ENCODE data around the gene TTLL9.

Gene TTLL9

DNA sequence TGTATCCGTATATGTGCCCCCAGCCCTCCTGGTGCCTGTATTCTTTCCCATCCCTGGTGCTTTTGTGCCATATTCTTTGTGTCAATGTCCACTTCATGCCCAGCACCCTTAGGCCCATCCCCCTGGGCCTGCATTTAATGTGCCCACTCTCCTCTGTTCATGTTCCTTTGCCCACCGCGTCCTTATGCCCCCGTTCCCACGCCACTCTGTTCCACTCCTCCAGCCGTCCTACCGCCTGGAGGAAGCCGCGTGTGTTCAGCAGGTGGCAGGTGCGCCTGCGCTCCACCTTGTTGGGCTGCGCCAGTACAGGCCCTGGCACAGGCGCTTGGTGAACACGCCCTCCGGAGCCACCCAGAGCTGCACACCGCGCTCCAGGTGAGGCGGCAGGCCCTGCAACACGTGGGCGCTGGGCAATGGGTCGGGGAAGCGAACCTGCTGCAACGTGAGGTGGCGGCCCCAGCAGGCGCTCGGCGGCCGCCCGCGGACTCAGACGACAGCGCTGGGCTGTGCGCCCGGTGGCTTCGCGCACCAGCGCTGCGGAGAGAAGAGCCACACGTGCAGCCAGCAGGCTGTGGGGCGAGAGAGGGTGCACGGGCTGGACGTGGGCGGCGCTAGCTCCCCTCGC is 21.0 kb upstream of the TTLL9 start:
- FAIRE-seq (no peak), DNase-seq (ENCODE audit: insufficient read length) (no peak)
- TF ChIP-seq POLR2AphosphoS5 (IDR thresholded peaks at IDR 0.05; ENCODE audit: low read depth, low read length), result no peak
- TF ChIP-seq TAF1 (IDR thresholded peaks at IDR 0.05; ENCODE audit: borderline replicate concordance, low read depth, low read length), result no peak
- no peak for TF ChIP-seq POLR2A (IDR thresholded peaks at IDR 0.05; ENCODE audit: low read depth, low read length)

- FAIRE-seq (no peak), DNase-seq (ENCODE audit: insufficient read length) (no peak)
- TF ChIP-seq TAF1 (IDR thresholded peaks at IDR 0.05; ENCODE audit: borderline replicate concordance, low read depth, low read length) (no peak), POLR2AphosphoS5 (IDR thresholded peaks at IDR 0.05; ENCODE audit: low read depth, low read length) (no peak), POLR2A (IDR thresholded peaks at IDR 0.05; ENCODE audit: low read depth, low read length) (no peak)
These were observed 19.0 kb upstream of the TTLL9 start for GRCh38 chr20:31851240-31851955.

DNA sequence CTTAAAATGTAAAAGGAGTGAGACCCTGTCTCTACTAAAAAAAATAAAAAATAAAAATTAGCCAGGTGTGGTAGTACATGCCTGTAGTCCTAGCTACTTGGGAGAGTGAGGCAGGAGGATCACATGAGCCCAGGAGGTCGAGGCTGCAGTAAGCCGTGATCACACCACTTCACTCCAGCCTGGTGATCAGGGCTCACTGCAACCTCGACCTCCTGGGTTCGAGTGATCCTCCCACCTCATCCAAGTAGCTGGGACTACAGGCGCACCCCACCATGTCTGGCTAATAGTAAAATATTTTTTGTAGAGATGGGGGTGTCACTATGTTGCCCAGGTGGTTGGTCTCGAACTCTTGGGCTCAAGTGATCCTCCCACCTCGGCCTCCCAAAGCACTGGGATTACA is 17.0 kb upstream of the TTLL9 start:
- TF ChIP-seq TAF1 (IDR thresholded peaks at IDR 0.05; ENCODE audit: borderline replicate concordance, low read depth, low read length) (no peak), POLR2AphosphoS5 (IDR thresholded peaks at IDR 0.05; ENCODE audit: low read depth, low read length) (no peak), POLR2A (IDR thresholded peaks at IDR 0.05; ENCODE audit: low read depth, low read length) (no peak)
- DNase-seq (ENCODE audit: insufficient read length), result no peak
- FAIRE-seq, result no peak

DNA sequence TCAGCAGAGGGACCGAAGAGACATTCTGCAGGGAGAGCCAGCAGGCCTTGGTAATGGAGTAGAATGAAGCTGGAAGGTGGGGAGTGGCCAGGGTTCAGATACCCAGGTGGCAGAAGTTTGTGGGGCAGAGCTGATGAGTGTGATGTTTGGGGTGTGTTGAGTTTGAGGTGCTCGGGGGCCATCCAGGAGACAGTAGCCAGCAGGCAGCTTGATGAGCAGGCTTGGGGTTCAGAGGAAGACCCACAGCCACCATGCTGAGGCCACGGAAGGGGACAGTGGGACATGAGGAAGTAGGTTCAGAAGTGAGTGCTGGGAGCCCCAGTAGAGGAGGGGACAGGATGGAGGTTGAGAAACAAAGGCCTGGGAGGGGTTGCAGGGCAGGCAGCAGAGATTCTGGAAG is 13.9 kb upstream of the TTLL9 start:
- no peak for FAIRE-seq

GRCh38 chr20:31857861-31858759 is 12.3 kb upstream of the TTLL9 start:
- FAIRE-seq (no peak), DNase-seq (ENCODE audit: insufficient read length) (peak; percentile 61)
- TF ChIP-seq POLR2AphosphoS5 (IDR thresholded peaks at IDR 0.05; ENCODE audit: low read depth, low read length) (no peak), TAF1 (IDR thresholded peaks at IDR 0.05; ENCODE audit: borderline replicate concordance, low read depth, low read length) (no peak), POLR2A (IDR thresholded peaks at IDR 0.05; ENCODE audit: low read depth, low read length) (no peak)

More for the DNA sequence above, 13.9 kb upstream of the TTLL9 start:
- TF ChIP-seq POLR2AphosphoS5 (IDR thresholded peaks at IDR 0.05; ENCODE audit: low read depth, low read length) (no peak), POLR2A (IDR thresholded peaks at IDR 0.05; ENCODE audit: low read depth, low read length) (no peak), TAF1 (IDR thresholded peaks at IDR 0.05; ENCODE audit: borderline replicate concordance, low read depth, low read length) (no peak)
- no peak for DNase-seq (ENCODE audit: insufficient read length)

DNA sequence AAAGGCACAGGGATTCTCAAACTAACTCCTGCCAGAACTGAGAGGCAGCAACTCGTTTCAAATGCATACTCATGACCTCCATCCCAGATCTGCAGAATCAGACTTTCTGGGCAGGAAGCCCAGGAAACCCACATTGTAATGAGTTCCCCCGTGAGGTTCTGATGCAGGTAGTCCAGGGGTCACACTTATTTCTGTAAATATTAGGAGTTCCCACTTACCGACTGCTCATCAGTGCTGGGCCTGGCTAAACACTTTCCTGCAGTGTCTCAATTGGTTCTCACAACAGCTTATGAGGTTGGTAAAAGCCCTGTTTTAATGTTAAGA is 11.7 kb upstream of the TTLL9 start:
- no peak for DNase-seq (ENCODE audit: insufficient read length)
- no peak for TF ChIP-seq POLR2A (IDR thresholded peaks at IDR 0.05; ENCODE audit: low read depth, low read length)
- TF ChIP-seq POLR2AphosphoS5 (IDR thresholded peaks at IDR 0.05; ENCODE audit: low read depth, low read length), result no peak
- TF ChIP-seq TAF1 (IDR thresholded peaks at IDR 0.05; ENCODE audit: borderline replicate concordance, low read depth, low read length), result no peak

DNA sequence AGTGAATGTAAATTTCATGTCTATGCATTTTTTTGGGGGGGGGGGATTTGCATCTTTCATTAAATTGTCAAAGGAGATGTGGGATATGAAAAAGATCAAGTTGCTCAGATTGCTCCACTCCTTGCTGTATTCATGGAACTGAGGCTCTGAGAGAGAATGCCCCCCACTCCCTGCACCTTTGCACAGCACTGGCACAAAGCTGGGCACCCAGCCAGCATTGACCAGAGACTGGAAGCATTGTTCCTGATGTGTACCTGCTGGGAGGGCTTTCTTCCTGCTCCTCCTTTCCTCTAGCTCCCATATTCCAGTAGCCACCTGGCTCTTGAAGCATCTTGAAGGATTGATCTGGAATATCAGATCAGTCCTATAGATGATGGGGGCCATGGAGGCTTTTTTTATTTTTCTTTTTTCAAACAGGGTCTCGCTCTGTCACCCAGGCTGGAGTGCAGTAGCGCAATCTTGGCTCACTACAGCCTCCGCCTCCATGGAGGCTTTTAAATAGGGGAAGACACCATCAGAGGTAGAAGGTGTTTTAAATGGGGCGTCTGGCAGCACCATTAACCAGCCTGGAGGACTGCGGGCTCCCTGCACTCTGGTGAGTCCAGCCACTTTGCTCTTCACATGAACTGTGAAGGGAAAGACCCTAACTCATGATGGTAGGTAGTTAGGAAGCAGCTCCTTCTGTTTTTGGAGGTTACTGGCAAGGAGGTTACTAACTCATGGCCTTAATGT is 11.0 kb upstream of the TTLL9 start:
- DNase-seq (ENCODE audit: insufficient read length) (no peak), FAIRE-seq (no peak)
- TF ChIP-seq POLR2AphosphoS5 (IDR thresholded peaks at IDR 0.05; ENCODE audit: low read depth, low read length), result no peak
- no peak for TF ChIP-seq TAF1 (IDR thresholded peaks at IDR 0.05; ENCODE audit: borderline replicate concordance, low read depth, low read length)
- no peak for TF ChIP-seq POLR2A (IDR thresholded peaks at IDR 0.05; ENCODE audit: low read depth, low read length)

More for the DNA sequence above, 11.7 kb upstream of the TTLL9 start:
- FAIRE-seq, result no peak

DNA sequence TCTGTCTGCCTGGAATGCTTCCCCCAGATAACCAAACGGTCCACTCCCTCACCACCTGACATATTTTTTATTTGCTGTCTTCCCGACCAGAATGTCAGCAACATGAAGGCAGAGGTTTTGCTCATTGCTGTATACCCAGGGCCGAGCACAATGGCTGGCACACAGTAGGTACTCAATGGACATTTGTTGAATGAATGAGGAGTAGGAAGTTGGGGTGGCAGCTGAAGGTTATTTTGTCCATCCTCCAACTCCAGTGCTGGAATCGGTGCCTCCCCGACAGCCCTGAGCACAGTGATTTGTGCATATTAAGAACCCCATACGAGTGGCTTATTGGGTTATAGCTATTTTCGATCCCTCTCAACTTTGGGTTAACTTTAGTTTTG is 10.4 kb upstream of the TTLL9 start:
- no peak for TF ChIP-seq POLR2AphosphoS5 (IDR thresholded peaks at IDR 0.05; ENCODE audit: low read depth, low read length)
- no peak for TF ChIP-seq POLR2A (IDR thresholded peaks at IDR 0.05; ENCODE audit: low read depth, low read length)
- no peak for TF ChIP-seq TAF1 (IDR thresholded peaks at IDR 0.05; ENCODE audit: borderline replicate concordance, low read depth, low read length)
- DNase-seq (ENCODE audit: insufficient read length) (no peak), FAIRE-seq (no peak)

- DNase-seq (ENCODE audit: insufficient read length) (no peak), FAIRE-seq (no peak)
- no peak for TF ChIP-seq POLR2AphosphoS5 (IDR thresholded peaks at IDR 0.05; ENCODE audit: low read depth, low read length)
- TF ChIP-seq POLR2A (IDR thresholded peaks at IDR 0.05; ENCODE audit: low read depth, low read length), result no peak
- no peak for TF ChIP-seq TAF1 (IDR thresholded peaks at IDR 0.05; ENCODE audit: borderline replicate concordance, low read depth, low read length)
These were observed 9.9 kb upstream of the TTLL9 start for GRCh38 chr20:31860390-31861134.

- DNase-seq (ENCODE audit: insufficient read length) (no peak), FAIRE-seq (no peak)
- no peak for TF ChIP-seq TAF1 (IDR thresholded peaks at IDR 0.05; ENCODE audit: borderline replicate concordance, low read depth, low read length)
- no peak for TF ChIP-seq POLR2AphosphoS5 (IDR thresholded peaks at IDR 0.05; ENCODE audit: low read depth, low read length)
These were observed 9.4 kb upstream of the TTLL9 start for GRCh38 chr20:31861135-31861384.

All from GM12892 (cell line).